NCI-H2227 (cell line): Measurements from ENCODE around the gene CIT.
"Not testable (repeated sequence)": the region's sequence is repeated elsewhere in the genome, so short reads cannot be mapped to it uniquely, and the experiment has no call there.

ENCODE experiments used
- DNase-seq: peaks from one replicate; lab custom pipeline; 2025; ENCODE audit not compliant: unreplicated experiment; lab: John Stamatoyannopoulos, UW

The CIT gene

DNA sequence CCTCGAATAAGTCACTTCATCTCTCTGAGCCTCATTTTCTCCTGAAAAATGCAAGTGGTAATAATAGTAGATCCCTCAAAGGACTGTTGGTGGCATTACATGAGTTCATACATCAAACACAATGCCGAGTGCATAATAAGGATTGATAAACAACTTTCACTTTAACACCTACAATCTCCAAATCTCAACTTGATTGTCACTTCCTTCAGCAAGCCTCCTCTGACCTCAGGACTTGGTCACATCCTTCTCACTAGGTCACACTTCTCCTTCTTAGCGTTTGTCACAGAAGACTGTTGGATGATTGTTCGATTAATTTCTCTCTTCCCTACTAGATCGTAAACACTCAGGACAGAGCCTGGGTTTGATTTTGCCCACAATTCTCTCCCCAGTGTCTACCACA is 217.0 kb downstream of the CIT start:
- no peak for DNase-seq

DNA sequence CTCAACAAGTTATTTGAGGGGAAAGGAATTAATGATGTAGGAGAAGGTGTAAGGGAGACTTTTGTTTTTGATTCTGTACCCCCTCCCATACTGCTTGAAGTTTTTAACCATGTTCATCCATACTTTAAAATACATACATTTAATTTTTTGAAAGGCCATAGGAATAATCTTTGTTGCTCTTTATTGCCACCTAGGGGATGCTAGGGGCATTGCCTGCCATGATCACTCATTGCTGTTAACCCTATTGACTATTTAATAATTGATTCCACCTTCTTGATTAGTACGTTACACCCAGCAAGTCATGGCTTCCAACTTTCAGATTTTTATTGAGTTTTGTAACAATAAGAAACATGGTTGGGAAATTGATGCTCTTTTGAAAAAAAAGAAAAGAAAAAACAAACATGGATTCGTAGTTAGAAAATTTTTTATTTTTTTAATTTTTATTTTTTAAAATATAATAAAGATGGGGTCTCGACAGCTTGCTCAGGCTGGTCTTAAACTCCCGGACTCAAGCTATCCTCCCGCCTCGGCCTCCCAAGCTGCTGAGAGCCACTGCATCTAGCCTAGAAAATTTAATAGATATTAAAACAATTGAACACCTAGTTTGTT is 217.7 kb downstream of the CIT start:
- peak; percentile 29 for DNase-seq

DNA sequence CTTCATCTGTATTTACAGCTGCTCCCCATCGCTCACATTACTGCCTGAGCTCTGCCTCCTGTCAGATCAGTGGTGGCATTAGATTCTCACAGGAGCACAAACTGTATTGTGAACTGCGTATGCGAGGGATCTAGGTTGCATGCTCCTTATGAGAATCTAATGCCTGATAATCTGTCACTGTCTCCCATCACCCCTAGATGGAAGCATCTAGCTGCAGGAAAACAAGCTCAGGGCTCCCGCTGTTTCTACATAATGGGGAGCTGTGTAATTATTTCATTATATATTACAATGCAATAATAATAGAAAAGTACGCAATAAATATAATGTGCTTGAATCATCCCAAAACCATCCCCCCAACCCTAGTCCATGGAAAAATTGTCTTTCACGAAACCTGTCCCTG is 219.0 kb downstream of the CIT start:
- not testable (repeated sequence) for DNase-seq

- DNase-seq, result not testable (repeated sequence)
These were observed 220.1 kb downstream of the CIT start for GRCh38 chr12:119657001-119657400.

DNA sequence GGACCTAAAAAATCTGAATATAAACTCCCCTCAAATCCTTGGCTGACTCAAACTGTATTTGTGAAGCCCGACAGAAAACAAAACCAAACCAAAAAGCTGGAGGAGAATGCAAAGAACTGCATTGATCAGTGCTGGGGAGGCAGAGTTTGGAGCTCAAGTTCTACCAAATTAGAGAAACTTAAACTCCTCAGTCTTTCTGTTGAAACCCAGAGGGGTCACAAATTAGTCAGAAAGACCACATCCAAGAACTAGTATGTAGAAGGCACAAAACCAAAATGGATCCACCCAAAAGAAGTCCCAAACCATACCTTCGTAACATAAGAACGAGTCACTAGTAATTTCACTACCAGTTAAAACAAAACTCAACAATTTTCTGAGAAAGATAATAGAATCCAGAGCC is 224.5 kb downstream of the CIT start:
- DNase-seq, result no peak

DNA sequence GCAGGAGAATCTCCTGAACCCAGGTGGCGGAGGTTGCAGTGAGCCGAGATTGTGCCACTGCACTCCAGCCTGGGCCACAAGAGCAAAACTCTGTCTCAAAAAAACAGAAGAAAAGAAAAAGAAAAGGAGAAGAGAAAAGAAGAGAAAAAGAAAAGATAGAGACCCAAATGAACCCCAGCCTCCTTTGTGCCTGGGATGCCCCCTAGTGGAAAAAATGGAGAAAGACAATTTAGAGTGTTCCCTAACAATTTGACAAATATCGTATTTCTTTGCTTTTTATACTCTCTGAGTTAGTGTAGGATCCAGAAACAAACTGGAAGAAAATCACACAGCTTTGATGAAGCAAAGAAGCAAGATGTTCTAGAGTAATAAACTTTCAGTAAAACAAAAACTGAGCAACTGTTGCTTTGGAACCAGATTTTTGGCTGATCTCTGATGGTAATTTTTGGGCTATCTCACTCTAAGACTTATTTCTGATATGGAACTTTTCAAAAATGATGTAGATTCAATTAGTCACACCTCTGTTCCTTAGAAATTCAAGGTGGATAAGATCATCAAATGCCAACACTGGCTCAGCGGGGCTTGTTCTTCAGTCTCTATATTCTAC is 227.8 kb downstream of the CIT start:
- peak; percentile 11 for DNase-seq

DNA sequence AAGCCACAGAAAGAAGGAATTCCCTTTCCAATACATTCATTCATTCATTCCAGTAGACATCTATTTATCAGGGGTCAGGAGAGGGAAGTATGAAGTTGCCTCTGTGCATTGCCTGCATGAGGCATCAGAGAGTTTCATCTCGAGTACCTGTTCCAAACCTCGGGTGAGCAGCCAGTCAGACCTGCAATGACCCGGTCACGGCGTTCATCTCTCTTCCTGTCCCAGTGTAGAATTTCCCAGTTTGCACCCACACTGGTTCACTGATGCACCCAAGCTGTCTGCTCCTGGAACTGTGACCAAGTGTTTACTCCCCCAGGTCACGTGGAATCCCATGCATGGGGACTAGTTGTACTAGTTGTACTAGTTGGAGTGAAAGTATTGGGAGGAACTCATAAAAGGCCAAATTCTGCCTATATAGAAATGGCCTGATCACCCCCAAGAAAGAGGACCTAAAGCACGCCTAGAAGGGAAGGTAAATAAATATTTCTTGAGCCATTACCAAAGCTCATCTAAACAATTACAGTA is 231.5 kb downstream of the CIT start:
- no peak for DNase-seq

- DNase-seq, result no peak
These were observed 232.2 kb downstream of the CIT start for GRCh38 chr12:119644930-119645329.

DNA sequence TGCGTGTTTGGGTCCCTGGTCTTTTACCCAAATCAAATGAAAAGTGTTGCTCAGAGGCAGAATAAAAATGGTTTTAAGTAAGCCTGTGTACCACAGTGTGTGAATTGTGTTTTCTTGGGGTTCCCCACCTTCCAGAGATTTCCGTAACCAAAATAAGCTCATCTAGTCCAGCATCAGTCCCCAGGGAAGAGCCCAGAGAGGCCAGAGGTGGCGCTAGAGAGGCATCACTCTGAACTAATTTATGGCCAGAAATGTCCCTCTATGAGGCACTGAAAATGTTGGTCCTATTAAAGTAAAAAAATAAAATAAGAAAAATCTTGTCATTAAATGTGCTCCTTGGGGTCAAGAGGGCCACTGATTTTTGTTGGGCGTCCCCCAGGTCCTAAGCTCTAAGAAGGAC is 234.1 kb downstream of the CIT start:
- DNase-seq, result no peak
